Uterus (tissue), 4 donors: ENCODE data around the gene ALMS1. TPM values are rescaled to one million over a fixed set of nuclear protein-coding genes. Genes with fewer than 3 reads are reported as not detected.
"Not testable (repeated sequence)": the region's sequence is repeated elsewhere in the genome, so short reads cannot be mapped to it uniquely, and the experiment has no call there.

Experiments
- DNase-seq, 2 donors: peaks; one replicate each; pipeline ENCODE4 v3.0.0-alpha.2; 2019 to 2020
- H3K27ac ChIP-seq, 2 donors: fragments of 200-600 bp; sonication (generic); 1 replicate in 1 of 2; 2 replicates in 1 of 2; pipeline ENCODE4 v1.5.1; 2016 to 2018
- H3K27me3 ChIP-seq, 2 donors: fragments of 200-600 bp; sonication (generic); one replicate each; pipeline ENCODE4 v1.5.1; 2018 to 2019; ENCODE audit warnings: control low read depth in 1 of 2
- H3K36me3 ChIP-seq, 2 donors: fragments of 200-600 bp; sonication (generic); one replicate each; pipeline ENCODE4 v1.5.1; 2019; ENCODE audit warnings: control low read depth in 1 of 2
- H3K4me1 ChIP-seq, 2 donors: fragments of 200-600 bp; sonication (generic); one replicate each; pipeline ENCODE4 v1.5.1; 2018 to 2019; ENCODE audit warnings: control low read depth in 1 of 2
- H3K4me3 ChIP-seq, 2 donors: fragments of 200-600 bp; sonication (generic); 1 replicate in 1 of 2; 2 replicates in 1 of 2; pipeline ENCODE4 v1.5.1; 2018 to 2019; ENCODE audit warnings: mild to moderate bottlenecking in 1 of 2
- H3K9me3 ChIP-seq, 2 donors: fragments of 200-600 bp; sonication (generic); one replicate each; pipeline ENCODE4 v1.5.1; 2019; ENCODE audit warnings: control low read depth in 1 of 2
- CTCF ChIP-seq, 4 experiments: fragments of 200-600 bp in 2 of 4; fragments of 450-650 bp in 2 of 4; sonication (generic) in 2 of 4; IDR thresholded peaks; one replicate each; pipeline ENCODE4 v1.5.1; 2016 to 2019; ENCODE audit warnings: antibody characterized with exemption in 4 of 4, mild to moderate bottlenecking in 2 of 4, moderate library complexity in 1 of 4
- POLR2A ChIP-seq, 2 donors: fragments of 450-650 bp; IDR thresholded peaks; one replicate each; pipeline ENCODE4 v1.6.1; 2016; ENCODE audit warnings: antibody characterized with exemption in 2 of 2, mild to moderate bottlenecking in 1 of 2, moderate library complexity in 1 of 2
- intact Hi-C: fragments of 100-400 bp; cut with DNase I; formaldehyde crosslinking; loops from one replicate; pipeline ENCODE4 v1.15.1; 2023; ENCODE audit warnings: low total_unique reads
- total RNA-seq, 4 donors: library from RNA; depleted of rRNA in 3 of 4; stranded (reverse); fragments of >200 nt in 3 of 4; gene quantifications; one replicate each; pipeline versions ENCODE4 v1.1.0 to v1.2.4, GENCODE V29; 2014 to 2023
- donor health status: DM: yes; HTN: yes; CAD: no.

The ALMS1 gene
- total RNA-seq, 4 donors from 2014 or later, result 21.5 to 52.1 (median 44.6) TPM

DNA sequence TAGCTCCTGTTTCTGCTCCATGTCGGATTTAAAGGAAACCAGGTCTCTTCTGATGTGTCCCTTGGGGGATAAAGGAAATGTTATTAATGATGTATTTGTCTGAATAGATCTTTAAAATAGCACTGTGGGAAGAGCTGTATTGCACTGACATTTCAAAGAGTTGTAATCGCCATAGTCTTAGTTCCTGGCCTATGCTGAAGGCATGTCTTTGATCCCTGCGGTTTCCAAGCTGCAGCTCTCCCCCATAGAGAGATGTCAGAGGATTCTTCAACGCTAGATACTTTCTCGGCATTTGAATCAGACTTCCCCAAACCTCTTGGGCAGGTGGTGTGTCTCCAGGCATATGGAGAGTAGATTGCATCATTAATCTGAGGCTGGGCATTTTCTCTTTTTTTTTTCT, 216.1 kb downstream of the ALMS1 start:
- H3K27ac ChIP-seq, result no peak overlapping the region
- no peaks in the 10 kb centered on the region for H3K4me1 ChIP-seq
- no peak for TF ChIP-seq POLR2A (IDR thresholded peaks at IDR 0.05)
- no peak for TF ChIP-seq CTCF (IDR thresholded peaks at IDR 0.05)
- H3K4me3 ChIP-seq, result no peak overlapping the region
- H3K27me3 ChIP-seq, result no peaks in the 10 kb centered on the region
- no peaks in the 10 kb centered on the region for H3K36me3 ChIP-seq
- intact Hi-C loops, result no loop called here
- no peaks in the 10 kb centered on the region for H3K9me3 ChIP-seq
- DNase-seq, result no peak

- H3K27ac ChIP-seq, intact Hi-C loops, H3K4me1 ChIP-seq, H3K9me3 ChIP-seq, H3K36me3 ChIP-seq, DNase-seq, H3K27me3 ChIP-seq, H3K4me3 ChIP-seq: not testable (repeated sequence)
Observed at GRCh38 chr2:73603099-73603588, 217.5 kb downstream of the ALMS1 start.

DNA sequence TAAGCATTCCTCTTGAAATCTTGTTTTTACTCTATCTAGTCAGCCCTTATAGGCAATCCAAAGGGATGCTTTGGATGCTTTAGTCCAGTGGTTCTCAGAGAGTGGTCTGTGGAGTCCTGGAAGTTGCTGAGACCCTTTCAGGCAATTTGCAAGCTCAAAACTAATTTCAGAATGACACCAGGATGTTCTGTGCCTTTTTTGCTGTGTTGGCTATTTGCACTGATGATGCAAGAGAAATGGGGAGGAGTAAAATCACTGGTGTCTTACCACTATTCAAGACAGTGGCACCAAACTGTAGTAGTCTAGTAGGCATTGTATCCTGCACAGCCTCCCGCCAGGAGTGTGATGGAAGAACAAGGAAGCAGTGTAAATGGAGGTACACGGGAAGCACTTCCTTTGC, 219.0 kb downstream of the ALMS1 start:
- H3K4me1 ChIP-seq, H3K9me3 ChIP-seq, H3K27me3 ChIP-seq, H3K27ac ChIP-seq, H3K4me3 ChIP-seq, H3K36me3 ChIP-seq, DNase-seq, intact Hi-C loops: not testable (repeated sequence)

GRCh38 chr2:73610111-73610510, 224.5 kb downstream of the ALMS1 start:
- Histone ChIP-seq H3K27ac (no peak overlapping the region), H3K4me3 (no peak overlapping the region), H3K4me1 (no peaks in the 10 kb centered on the region), H3K36me3 (no peaks in the 10 kb centered on the region), H3K9me3 (no peaks in the 10 kb centered on the region), H3K27me3 (no peaks in the 10 kb centered on the region)
- no peak for DNase-seq
- TF ChIP-seq CTCF (IDR thresholded peaks at IDR 0.05) (no peak), POLR2A (IDR thresholded peaks at IDR 0.05) (no peak)
- intact Hi-C loops, result no loop called here

DNA sequence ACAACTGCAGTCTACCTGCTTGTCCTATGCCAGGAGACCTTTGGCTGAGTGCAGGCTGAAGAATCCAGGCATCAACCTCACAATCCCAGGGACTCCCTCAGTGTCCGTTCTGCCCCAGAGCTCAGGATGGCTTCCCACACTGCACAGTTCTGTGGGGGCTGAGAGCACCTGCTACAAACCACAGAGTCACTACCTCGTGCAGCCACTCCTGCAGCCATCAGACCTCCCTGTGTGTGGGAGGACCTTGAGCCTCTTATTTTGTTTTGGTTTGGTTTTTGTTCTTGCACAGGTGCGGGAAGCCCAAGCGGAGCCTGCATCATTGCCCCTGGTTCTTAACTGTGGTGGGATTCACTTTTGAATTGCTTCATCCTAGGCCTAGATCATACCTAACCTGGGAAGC, 225.6 kb downstream of the ALMS1 start:
- DNase-seq, result no peak
- Histone ChIP-seq H3K9me3 (no peaks in the 10 kb centered on the region), H3K27me3 (no peaks in the 10 kb centered on the region), H3K36me3 (no peaks in the 10 kb centered on the region), H3K27ac (no peak overlapping the region), H3K4me3 (no peak overlapping the region), H3K4me1 (no peaks in the 10 kb centered on the region)
- intact Hi-C loops, result no loop called here
- no peak for TF ChIP-seq CTCF (IDR thresholded peaks at IDR 0.05)
- TF ChIP-seq POLR2A (IDR thresholded peaks at IDR 0.05), result no peak

GRCh38 chr2:73611867-73612266, 226.2 kb downstream of the ALMS1 start:
- H3K27ac ChIP-seq, result no peak overlapping the region
- H3K9me3 ChIP-seq, result no peaks in the 10 kb centered on the region
- H3K4me3 ChIP-seq, result no peak overlapping the region
- no peak for DNase-seq
- no peak for TF ChIP-seq POLR2A (IDR thresholded peaks at IDR 0.05)
- no peak for TF ChIP-seq CTCF (IDR thresholded peaks at IDR 0.05)
- H3K27me3 ChIP-seq, result no peaks in the 10 kb centered on the region
- intact Hi-C loops, result no loop called here
- no peaks in the 10 kb centered on the region for H3K36me3 ChIP-seq
- no peaks in the 10 kb centered on the region for H3K4me1 ChIP-seq
